Tibial artery (tissue), 4 donors: Measurements from ENCODE around the gene BRINP1.

Experiments used
- DNase-seq, 2 donors: peaks; one replicate each; pipeline ENCODE4 v3.0.0-alpha.2; 2019
- H3K27ac ChIP-seq, 2 donors: fragments of 200-600 bp; sonication (generic) in 1 of 2; 1 replicate in 1 of 2; 2 replicates in 1 of 2; pipeline ENCODE4 v1.5.1; 2018 to 2019; ENCODE audit warnings: mild to moderate bottlenecking in 1 of 2
- H3K27me3 ChIP-seq, 2 donors: fragments of 200-600 bp; sonication (generic) in 1 of 2; one replicate each; pipeline versions ENCODE4 v1.5.1 to v1.6.0; 2016 to 2019
- H3K36me3 ChIP-seq, 3 donors: fragments of 200-600 bp; sonication (generic) in 2 of 3; one replicate each; pipeline ENCODE4 v1.5.1; 2016 to 2019; ENCODE audit warnings: mild to moderate bottlenecking in 2 of 3
- H3K4me1 ChIP-seq, 4 donors: fragments of 200-600 bp; sonication (generic) in 2 of 4; 1 replicate in 3 of 4; 2 replicates in 1 of 4; pipeline ENCODE4 v1.5.1; 2016 to 2019
- H3K4me3 ChIP-seq, 2 donors: fragments of 200-600 bp; sonication (generic) in 1 of 2; 1 replicate in 1 of 2; 2 replicates in 1 of 2; pipeline ENCODE4 v1.5.1; 2018 to 2019; ENCODE audit warnings: mild to moderate bottlenecking in 2 of 2
- H3K9me3 ChIP-seq, 3 donors: fragments of 200-600 bp; sonication (generic) in 1 of 3; one replicate each; pipeline ENCODE4 v1.5.1; 2016 to 2019
- intact Hi-C: fragments of 100-400 bp; cut with DNase I; formaldehyde crosslinking; loops from one replicate; pipeline ENCODE4 v1.15.0; 2023; ENCODE audit warnings: low total_unique reads
- TF ChIP-seq, protein P1 (sequence below), 2 experiments: fragments of 200-600 bp in 1 of 2; fragments of 450-650 bp in 1 of 2; IDR thresholded peaks; one replicate each; pipeline ENCODE4 v1.5.1; 2017 to 2019; ENCODE audit warnings: antibody characterized with exemption in 2 of 2, mild to moderate bottlenecking in 1 of 2, moderate library complexity in 1 of 2

BRINP1 gene

DNA sequence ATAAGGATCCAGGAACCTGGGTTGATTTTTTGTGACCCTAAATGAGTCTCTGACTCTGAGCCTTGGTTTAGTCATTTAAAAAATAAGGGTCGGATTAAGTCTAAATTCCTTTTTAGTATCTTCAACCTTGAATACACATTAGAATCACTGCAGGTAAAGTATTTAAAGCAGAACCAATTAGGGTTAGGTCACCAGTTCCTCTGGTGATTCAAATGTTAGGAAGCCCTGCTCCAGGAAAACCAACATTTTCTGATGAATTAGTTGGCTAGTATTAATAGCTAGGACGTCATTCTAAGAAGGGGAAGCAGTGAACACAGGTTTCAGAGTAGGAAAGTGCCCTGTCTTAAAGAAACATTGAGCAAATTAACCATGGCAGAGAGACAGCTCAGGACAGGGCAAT lies 31.4 kb upstream of the BRINP1 start:
- H3K9me3 ChIP-seq = no peaks in the 10 kb centered on the region
- TF ChIP-seq, protein P1, sequence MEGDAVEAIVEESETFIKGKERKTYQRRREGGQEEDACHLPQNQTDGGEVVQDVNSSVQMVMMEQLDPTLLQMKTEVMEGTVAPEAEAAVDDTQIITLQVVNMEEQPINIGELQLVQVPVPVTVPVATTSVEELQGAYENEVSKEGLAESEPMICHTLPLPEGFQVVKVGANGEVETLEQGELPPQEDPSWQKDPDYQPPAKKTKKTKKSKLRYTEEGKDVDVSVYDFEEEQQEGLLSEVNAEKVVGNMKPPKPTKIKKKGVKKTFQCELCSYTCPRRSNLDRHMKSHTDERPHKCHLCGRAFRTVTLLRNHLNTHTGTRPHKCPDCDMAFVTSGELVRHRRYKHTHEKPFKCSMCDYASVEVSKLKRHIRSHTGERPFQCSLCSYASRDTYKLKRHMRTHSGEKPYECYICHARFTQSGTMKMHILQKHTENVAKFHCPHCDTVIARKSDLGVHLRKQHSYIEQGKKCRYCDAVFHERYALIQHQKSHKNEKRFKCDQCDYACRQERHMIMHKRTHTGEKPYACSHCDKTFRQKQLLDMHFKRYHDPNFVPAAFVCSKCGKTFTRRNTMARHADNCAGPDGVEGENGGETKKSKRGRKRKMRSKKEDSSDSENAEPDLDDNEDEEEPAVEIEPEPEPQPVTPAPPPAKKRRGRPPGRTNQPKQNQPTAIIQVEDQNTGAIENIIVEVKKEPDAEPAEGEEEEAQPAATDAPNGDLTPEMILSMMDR (IDR thresholded peaks at IDR 0.05) = no peak
- no peaks in the 10 kb centered on the region for H3K27me3 ChIP-seq
- no peaks in the 10 kb centered on the region for H3K4me1 ChIP-seq
- DNase-seq = no peak
- H3K27ac ChIP-seq = no peak overlapping the region
- no peaks in the 10 kb centered on the region for H3K36me3 ChIP-seq
- H3K4me3 ChIP-seq = no peak overlapping the region
- intact Hi-C loops = no loop called here

DNA sequence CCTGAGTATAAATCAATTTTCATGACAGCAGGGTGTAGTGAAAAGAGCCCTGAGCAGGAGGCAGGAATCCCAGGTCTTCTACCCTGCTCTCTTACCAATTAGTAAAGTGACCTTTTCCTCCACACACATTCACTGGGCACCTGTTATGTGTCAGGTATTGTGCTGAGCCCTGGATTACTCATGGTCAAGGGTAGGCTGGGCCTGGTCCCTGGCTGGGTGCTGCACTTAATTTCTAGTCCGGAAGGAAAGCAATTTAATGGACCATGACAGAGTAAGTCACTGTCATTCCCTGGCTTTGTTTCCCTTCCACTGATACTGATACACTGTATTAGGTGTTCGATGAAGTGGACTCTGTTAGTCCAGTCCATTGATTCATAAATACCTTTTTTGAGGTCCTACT lies 29.1 kb upstream of the BRINP1 start:
- H3K27me3 ChIP-seq = no peaks in the 10 kb centered on the region
- DNase-seq = no peak
- H3K4me3 ChIP-seq = no peak overlapping the region
- no peak overlapping the region for H3K27ac ChIP-seq
- TF ChIP-seq, protein P1 (IDR thresholded peaks at IDR 0.05) = no peak
- no peaks in the 10 kb centered on the region for H3K4me1 ChIP-seq
- intact Hi-C loops = no loop called here
- no peaks in the 10 kb centered on the region for H3K9me3 ChIP-seq
- no peaks in the 10 kb centered on the region for H3K36me3 ChIP-seq

DNA sequence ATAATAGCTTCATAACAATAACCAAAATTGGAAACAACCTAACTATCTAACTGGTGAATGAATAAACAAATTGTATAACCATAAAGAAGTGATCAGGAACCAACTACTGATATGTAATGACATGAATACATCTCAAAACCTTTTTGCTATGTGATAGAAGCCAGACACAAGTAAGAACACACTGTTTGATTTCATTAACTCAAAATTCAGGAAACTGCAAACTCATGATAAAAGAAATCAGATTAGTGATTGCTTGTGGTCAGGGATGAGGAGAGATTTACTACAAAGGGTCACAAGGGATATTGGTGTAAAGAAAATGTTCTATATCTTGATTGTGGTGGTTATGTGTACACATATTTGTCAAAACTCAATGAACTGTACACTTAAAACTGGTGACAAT lies 22.6 kb upstream of the BRINP1 start:
- TF ChIP-seq, protein P1 (IDR thresholded peaks at IDR 0.05) = no peak
- no peaks in the 10 kb centered on the region for H3K4me1 ChIP-seq
- intact Hi-C loops = no loop called here

DNA sequence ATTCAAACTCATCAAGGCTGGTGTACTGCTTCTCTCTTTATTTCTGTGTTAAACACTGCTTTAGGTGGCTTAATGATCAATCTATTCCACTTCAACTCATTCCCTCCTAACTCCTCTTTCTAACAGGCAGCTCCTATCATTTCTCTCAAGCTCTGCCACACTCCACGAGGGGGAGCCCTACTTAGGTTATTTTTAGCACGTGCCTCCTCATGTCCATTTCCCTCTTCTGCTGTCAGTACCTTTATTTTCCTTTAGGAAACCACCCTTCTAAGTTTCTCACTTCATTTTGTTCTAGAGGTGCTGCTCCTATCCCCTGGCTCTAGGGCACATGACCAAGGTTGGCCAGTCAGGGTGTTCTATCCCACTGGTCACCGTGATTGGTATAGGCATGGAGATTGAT lies 6.7 kb upstream of the BRINP1 start:
- TF ChIP-seq, protein P1 (IDR thresholded peaks at IDR 0.05) = no peak
- no peaks in the 10 kb centered on the region for H3K9me3 ChIP-seq
- no peak for DNase-seq
- H3K4me1 ChIP-seq = no peaks in the 10 kb centered on the region
- intact Hi-C loops = no loop called here
- H3K27me3 ChIP-seq = no peaks in the 10 kb centered on the region
- H3K4me3 ChIP-seq = no peak overlapping the region
- no peak overlapping the region for H3K27ac ChIP-seq
- no peaks in the 10 kb centered on the region for H3K36me3 ChIP-seq

More for the DNA sequence above, 22.6 kb upstream of the BRINP1 start:
- no peaks in the 10 kb centered on the region for H3K9me3 ChIP-seq
- H3K36me3 ChIP-seq = no peaks in the 10 kb centered on the region
- no peak for DNase-seq
- no peak overlapping the region for H3K27ac ChIP-seq
- H3K27me3 ChIP-seq = no peaks in the 10 kb centered on the region
- H3K4me3 ChIP-seq = no peak overlapping the region

DNA sequence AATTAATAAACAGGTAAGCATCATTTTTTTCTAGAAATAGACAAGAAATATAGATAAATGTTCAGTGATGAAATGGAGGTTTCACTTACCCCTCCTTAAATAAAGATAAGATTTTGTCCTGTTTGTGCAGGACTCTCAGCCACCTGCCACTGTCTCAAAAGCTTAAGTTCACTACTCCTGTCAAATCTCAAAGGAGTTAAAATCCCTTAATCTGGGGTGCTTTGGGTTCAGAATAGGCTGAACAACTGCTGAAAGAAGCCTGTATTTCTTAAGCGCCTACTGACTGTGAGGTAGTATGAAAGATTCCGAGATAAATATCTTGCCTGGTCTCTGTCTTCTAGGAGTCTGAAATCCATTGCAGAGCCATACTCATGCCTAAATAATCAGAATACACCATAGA lies 3.7 kb upstream of the BRINP1 start:
- Histone ChIP-seq H3K27me3 (peaks cover 5 to 26% of the 10 kb centered on the region in 2 donors), H3K36me3 (no peaks in the 10 kb centered on the region), H3K4me1 (peaks cover 0 to 13% (median 9%) of the 10 kb centered on the region in 4 donors), H3K4me3 (no peak overlapping the region), H3K9me3 (peaks cover 0 to 3% (median 0%) of the 10 kb centered on the region in 3 donors), H3K27ac (no peak overlapping the region)
- DNase-seq = no peak
- intact Hi-C loops = no loop called here
- TF ChIP-seq, protein P1 (IDR thresholded peaks at IDR 0.05) = no peak

DNA sequence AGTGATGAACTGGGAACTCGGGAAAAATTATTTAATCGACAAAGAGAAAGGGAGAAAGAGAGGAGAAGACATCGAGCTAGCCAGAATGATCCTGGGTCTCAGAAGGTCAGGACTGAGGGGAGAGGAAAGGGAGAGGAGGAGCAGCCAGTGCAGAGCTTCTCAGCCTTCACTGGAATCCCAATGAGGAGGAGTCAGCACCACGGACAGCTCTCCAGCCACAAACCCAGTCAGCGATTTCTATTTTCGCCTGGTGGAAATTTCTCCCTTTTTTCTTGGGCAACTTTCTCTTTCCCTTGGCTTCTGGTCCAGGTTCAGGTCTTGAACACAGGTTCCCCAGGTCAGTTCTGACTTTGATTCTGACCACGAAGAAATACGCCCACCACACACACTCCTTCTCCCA lies 1.6 kb upstream of the BRINP1 start:
- peaks cover 5 to 40% of the 10 kb centered on the region in 2 donors for H3K27me3 ChIP-seq
- H3K27ac ChIP-seq = no peak overlapping the region
- H3K36me3 ChIP-seq = no peaks in the 10 kb centered on the region
- no peak for DNase-seq
- H3K4me1 ChIP-seq = peaks cover 0 to 13% (median 9%) of the 10 kb centered on the region in 4 donors
- intact Hi-C loops = no loop called here
- H3K9me3 ChIP-seq = peaks cover 0 to 3% (median 0%) of the 10 kb centered on the region in 3 donors
- TF ChIP-seq, protein P1 (IDR thresholded peaks at IDR 0.05) = no peak
- no peak overlapping the region for H3K4me3 ChIP-seq
